ENCODE data around the gene SLFN11.
"Not testable (repeated sequence)": the region's sequence is repeated elsewhere in the genome, so short reads cannot be mapped to it uniquely, and the experiment has no call there.

The SLFN11 gene

DNA sequence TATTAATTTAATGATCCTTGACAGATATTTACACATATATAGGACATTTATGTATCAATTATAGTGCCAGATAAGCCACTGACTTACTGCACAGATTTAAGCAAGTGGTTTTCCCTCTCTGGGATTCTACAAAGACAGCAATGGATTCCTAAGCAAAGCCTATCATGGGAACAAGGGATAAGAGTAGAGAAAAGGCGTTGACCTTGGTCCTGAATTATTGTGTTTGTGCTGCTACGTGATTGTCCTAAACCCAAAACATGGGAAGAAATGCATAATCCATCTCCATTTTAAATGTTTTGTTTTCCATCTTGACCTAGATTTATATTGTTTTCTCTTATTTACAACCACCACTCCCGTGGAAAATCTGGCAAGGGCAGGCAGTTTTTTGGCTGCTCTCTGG lies 14.0 kb downstream of the SLFN11 start:
- DNase-seq (ENCODE audit: low spot score): no peak

- DNase-seq (ENCODE audit: low spot score): no peak
These were observed 21.1 kb downstream of the SLFN11 start for GRCh38 chr17:35352284-35352683.

GRCh38 chr17:35350493-35350892 lies 22.9 kb downstream of the SLFN11 start:
- no peak for DNase-seq (ENCODE audit: low spot score)

- DNase-seq (ENCODE audit: low spot score): no peak
These were observed 27.3 kb downstream of the SLFN11 start for GRCh38 chr17:35345926-35346771.

DNA sequence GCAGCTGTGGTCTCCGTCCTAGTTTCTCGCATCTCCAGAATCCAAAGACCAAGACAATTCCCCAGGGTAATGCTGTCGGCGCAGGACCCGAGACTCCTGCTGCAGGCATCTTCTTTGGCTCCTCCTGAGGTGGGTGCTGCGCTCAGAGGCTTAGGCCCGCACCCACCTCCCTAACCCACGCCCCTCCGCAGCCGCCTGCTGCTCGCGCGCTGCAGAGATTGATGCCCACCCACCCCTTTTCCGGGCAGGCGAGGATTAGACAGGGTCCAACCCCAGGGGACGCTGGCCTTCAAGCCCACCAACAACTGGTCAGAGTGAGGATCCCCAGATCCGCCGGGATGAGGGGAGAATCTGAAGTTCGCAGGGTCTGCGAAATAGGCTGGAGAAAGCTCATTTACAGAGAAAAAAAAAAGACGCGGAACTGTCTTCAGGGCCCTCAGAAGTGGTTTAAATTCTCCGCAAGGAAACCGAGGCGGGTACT lies 27.9 kb downstream of the SLFN11 start:
- no peak for DNase-seq (ENCODE audit: low spot score)

DNA sequence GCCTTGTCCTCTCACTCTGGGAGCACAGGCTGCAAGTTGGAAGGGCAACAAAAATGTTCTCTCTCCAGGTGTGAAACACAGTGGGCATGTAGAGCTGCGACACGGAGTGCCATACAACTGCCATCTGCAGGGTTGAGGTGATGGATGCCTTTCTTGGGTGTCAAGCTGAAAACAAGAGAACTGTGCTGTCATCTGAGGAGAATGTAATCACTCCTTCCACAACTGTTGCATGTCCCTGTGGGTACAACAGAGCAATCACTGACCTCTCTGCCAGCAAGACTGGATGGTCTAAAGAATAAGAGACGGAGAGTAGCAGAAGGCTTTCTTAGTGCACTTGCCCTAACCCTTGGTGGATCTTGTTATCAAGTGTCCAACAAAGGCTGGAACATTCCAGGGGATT lies 29.2 kb downstream of the SLFN11 start:
- no peak for DNase-seq (ENCODE audit: low spot score)

DNA sequence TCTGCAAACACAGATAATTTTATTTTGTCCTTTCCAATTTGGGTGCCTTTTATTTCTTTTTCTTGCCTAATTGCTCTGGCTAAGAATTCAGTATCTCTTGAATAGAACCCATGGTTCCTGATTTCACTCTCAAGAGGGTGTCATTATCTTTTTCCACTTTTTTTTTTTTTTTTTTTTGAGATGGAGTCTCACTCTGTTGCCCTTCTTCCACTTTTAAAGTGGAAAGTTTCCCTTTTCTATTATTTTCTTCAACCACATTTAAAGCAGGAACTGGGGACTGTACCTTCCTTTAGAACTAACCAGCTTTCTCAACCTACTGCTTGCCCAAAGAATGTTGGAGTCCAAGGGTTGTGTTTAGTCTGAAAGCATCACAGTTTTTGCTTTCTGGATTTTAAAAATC lies 31.1 kb downstream of the SLFN11 start:
- no peak for DNase-seq (ENCODE audit: low spot score)

GRCh38 chr17:35341411-35341992 lies 31.9 kb downstream of the SLFN11 start:
- peak; percentile 70 for DNase-seq (ENCODE audit: low spot score)

DNA sequence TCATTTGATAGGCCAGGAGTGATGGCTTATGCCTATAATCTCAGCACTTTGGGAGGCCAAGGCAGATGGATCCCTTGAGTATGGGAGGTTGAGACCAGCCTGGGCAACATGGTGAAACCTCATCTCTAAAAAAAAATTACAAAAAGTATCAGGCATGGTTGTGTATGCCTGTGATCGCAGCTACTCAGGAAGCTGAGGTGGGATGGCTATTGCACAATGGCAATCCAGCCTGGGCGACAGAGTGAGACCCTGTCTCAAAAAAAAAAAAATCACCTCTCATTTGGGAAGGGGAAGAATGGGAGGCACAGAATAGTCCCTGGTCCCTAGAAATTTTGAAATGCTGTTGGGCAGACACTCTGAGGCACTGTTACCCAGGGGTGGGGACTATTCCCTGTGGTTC lies 35.2 kb downstream of the SLFN11 start:
- no peak for DNase-seq (ENCODE audit: low spot score)

- no peak for DNase-seq (ENCODE audit: low spot score)
These were observed 36.1 kb downstream of the SLFN11 start for GRCh38 chr17:35337364-35337763.

GRCh38 chr17:35333578-35333977 lies 39.8 kb downstream of the SLFN11 start:
- not testable (repeated sequence) for DNase-seq (ENCODE audit: low spot score)

GRCh38 chr17:35322749-35323148 lies 50.7 kb downstream of the SLFN11 start:
- no peak for DNase-seq (ENCODE audit: low spot score)

DNA sequence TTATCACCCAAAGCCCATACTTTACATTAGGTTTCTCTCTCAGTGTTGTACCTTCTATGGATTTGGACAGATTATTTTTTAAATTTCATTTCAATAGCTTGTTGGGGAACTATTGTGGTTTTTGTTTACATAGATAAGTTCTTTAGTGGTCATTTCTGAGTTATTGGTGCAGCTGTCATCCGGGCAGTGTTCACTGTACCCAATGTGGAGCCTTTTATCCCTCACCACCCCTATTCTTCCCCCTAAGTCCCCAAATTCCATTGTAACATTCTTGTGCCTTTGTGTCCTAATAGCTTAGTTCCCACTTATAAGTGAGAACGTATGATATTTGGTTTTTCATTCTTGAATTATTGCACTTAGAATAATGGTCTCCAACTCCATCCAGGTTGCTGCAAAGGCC lies 57.5 kb downstream of the SLFN11 start:
- DNase-seq (ENCODE audit: low spot score): no peak

DNA sequence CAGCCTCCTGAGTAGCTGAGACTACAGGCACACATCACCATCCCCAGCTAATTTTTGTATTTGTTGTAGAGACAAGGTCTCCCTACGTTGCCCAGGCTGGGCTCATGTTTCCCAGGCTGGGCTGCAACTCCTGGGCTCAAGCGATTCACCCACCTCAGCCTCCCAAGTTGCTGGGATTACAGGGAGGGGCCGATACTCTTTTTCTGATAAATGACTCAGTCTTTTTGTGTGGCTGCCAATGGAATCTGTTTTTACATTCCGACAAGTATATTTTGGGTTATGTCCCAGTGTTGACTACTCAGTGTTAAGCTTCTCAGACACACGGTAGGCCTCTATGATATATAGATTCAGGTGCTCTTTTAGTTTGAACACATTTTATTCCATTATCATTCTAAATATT lies 58.1 kb downstream of the SLFN11 start:
- DNase-seq (ENCODE audit: low spot score): no peak

DNA sequence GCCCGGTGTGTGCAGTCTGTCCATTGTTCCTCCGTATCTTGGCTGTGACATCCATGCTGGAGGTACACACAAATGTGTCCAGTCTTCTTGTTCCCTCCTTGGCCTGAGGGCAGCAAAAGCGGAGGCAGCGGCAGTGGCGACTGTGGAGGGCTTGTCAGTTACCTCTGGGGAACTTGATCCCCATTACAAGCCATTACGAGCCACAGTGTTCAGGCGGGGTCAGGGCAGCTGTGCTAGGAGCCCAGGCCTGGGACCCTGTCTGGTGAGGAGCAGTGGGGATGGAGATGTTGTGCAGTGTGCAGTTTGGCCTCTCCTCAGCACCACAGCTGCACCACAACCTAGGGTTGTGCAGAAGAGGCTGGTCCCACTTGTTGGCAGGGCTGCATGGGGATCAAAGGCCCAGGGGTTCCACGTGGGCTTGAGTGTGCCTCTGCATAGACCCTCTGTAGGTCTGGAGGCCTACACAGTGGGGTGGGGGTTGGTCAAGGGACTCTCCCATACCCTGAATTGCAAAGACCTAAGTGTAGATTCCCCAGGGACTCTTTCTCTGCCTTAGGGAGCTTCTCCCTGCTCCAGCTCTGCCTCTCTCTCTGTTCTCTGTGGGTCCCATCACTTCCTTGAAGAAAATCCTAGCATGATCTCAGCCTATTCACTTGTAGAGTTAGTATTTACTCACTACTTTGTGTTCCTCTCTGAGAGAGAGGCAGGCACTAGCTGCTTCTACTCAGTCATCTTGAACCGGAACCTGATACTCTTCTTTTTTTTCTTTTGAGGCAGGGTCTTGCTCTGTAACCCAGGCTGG lies 58.8 kb downstream of the SLFN11 start:
- DNase-seq (ENCODE audit: low spot score): no peak

GRCh38 chr17:35313875-35314409 lies 59.5 kb downstream of the SLFN11 start:
- no peak for DNase-seq (ENCODE audit: low spot score)

DNA sequence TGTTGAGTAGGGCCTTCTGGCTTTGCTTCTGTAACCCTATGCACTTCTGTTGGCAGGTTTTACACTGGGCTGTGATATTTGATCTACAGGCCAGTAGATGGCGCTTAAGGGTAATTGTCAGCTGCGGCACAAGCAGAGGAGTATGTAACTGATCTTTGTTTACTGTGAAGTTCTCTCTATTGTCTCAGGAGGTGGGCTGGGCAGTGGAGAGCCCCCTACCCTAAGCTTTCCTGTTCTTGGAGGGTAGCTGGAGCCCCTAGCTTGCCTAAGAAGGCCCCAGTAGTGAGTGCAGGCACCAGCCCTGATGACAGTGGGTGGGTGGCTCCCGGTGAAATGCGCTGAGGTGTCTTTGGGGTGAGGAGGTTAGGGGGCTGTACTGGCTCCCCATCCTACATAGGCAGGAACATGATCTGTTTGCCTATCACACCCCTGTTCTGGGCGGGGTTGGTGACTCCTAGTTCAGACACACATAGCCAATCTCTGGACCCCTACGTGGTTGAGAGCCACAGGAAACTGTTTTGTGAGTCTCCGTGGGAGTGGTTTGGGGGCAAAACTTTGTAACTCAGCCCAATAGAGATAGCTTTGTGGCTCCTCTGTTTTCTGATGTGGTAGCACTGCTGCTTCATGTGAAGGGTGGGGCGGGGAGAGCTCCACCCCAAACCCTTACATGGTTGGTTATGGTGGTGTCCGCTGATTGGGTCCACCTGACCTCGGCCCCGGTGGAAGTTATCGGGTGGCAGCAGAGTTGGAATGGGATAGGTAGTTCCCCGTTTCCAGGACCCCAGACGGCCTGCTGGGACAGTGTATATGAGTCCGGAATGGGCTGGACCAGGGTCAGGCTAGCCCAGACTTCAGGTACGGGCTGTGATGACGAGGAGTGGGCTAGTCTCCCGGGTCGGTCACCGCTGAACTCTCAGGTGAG lies 60.4 kb downstream of the SLFN11 start:
- peak; percentile 75 for DNase-seq (ENCODE audit: low spot score)

GRCh38 chr17:35312346-35312745 lies 61.1 kb downstream of the SLFN11 start:
- DNase-seq (ENCODE audit: low spot score): no peak

- not testable (repeated sequence) for DNase-seq (ENCODE audit: low spot score)
These were observed 64.1 kb downstream of the SLFN11 start for GRCh38 chr17:35309345-35309744.
